Memory B cell (primary cell): ENCODE data around the gene PPP2R5D.
A peak's percentile ranks its signal among the peaks of the same experiment; 100 is the strongest.

Source experiments
- ATAC-seq: fragments of 150-1000 bp; cut with Tn5 transposase; 2 replicates; pipeline ENCODE4 v1.10.0; 2021; ENCODE audit warnings: low read depth, mild to moderate bottlenecking, moderate library complexity
- DNase-seq, 2 donors: peaks; one replicate each; pipeline ENCODE4 v3.0.0; 2022; ENCODE audit warnings: low spot score in 2 of 2
- H3K27ac Mint-ChIP-seq: one replicate; pipeline ENCODE4 v1.8.0; 2022; ENCODE audit warnings: mild to moderate bottlenecking, moderate library complexity, mixed read lengths
- H3K27me3 Mint-ChIP-seq: one replicate; pipeline ENCODE4 v1.8.0; 2022; ENCODE audit warnings: mixed read lengths
- H3K36me3 Mint-ChIP-seq: one replicate; pipeline ENCODE4 v1.8.0; 2022; ENCODE audit warnings: mild to moderate bottlenecking, mixed read lengths
- H3K4me1 Mint-ChIP-seq: one replicate; pipeline ENCODE4 v1.8.0; 2022; ENCODE audit warnings: mixed read lengths
- H3K4me3 Mint-ChIP-seq: one replicate; pipeline ENCODE4 v1.8.0; 2022; ENCODE audit warnings: mild to moderate bottlenecking, moderate library complexity, mixed read lengths
- H3K9me3 Mint-ChIP-seq: one replicate; pipeline ENCODE4 v1.8.0; 2022; ENCODE audit warnings: mixed read lengths

Gene PPP2R5D

DNA sequence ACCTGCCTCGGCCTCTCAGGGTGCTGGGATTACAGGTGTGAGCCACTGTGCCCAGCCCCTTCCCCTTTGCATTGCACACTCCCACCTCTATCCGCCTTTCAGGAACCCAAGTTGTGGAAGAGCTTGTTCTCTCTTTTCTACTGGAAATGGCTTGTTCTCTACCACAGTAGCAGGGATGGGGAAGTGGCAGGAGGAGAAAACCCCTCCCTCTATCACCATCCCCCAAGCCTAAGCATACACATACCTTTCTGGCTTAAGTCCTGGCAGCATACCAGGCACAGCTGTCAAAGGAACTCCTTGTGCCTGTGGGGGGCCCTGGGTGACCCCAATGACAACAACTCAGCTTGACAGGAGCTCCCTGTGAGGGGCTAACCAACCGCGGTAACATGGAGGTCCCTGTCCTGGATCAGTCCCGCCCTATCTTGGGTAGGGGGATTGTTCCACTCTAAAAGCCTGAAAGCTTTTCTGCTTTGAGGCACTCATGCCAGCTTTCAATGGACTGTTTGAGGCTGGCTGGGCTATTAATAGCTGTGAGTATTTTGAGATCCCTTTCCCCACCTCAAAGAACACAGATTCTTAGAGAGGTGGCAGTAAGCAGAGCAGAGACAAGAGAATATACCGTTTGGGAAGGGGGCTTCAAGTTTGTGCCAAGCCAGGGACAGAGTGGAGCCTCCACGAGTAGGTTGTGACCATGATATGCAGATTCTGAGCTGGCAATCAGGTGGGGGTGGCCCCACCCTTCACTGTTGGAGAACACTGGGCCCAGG, 32.0 kb downstream of the PPP2R5D start:
- peak overlapping the region; percentile 37 for H3K4me3 Mint-ChIP-seq
- DNase-seq: no peak
- peaks cover 31% of the 10 kb centered on the region for H3K4me1 Mint-ChIP-seq
- no peaks in the 10 kb centered on the region for H3K27me3 Mint-ChIP-seq
- no peak for ATAC-seq
- H3K9me3 Mint-ChIP-seq: no peaks in the 10 kb centered on the region
- H3K36me3 Mint-ChIP-seq: peaks cover 11% of the 10 kb centered on the region
- peak overlapping the region; percentile 68 for H3K27ac Mint-ChIP-seq

GRCh38 chr6:43016943-43017334, 32.6 kb downstream of the PPP2R5D start:
- Mint-ChIP-seq H3K4me3 (no peak overlapping the region), H3K27me3 (no peaks in the 10 kb centered on the region), H3K27ac (no peak overlapping the region), H3K4me1 (peaks cover 33% of the 10 kb centered on the region), H3K36me3 (peaks cover 13% of the 10 kb centered on the region), H3K9me3 (no peaks in the 10 kb centered on the region)
- ATAC-seq (no peak), DNase-seq (no peak)

DNA sequence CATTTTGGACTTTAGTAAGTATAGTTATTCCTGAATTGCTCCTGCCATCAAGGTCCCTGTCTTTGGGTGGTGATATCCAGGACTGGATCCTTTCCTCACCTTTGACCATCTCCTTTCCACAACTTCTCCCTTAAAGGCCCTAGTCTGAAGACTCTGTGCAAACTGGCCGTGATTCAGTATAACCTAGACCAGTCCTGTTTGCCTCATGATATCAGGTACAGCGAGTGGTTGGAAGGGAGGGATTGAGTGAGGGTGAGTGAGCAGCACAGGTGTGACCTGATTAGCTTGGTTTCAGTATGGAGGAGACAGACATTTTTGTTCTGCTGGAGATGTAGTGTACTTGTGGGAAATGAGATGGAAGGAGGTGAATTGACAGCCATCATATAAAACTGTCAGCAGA, 34.8 kb downstream of the PPP2R5D start:
- Mint-ChIP-seq H3K4me1 (peaks cover 16% of the 10 kb centered on the region), H3K36me3 (peaks cover 14% of the 10 kb centered on the region)

DNA sequence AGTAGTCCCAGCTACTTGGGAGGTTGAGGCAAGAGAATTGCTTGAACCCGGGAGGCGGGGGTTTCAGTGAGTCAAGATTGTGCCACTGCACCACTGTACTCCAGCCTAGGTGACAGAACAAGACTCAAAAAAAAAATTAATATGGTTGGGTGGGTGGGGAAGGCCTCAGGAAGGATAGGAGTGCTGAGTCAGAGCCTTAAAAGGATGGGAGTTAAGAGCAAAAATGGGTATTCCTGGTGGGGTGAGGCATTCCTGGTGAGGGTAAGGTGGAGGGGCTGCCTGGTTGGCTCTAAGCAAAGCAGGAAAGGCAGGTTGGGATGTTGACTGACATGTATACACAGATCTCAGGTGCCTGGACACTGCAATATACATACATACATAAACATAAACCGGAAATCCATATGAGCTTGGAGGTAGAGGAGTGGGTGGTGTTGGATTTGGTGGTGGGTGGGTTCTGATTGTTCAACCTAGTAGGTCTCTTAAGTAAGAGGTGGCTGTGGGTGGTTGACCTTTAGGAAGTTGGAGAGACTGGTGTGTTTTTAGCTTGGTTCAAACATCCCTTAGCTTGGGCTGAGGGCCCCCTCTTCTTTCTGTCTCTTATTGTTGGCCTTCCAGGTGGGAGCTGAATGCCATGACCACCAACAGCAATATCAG, 35.8 kb downstream of the PPP2R5D start:
- Mint-ChIP-seq H3K4me3 (peak overlapping the region; percentile 33), H3K4me1 (peaks cover 14% of the 10 kb centered on the region), H3K36me3 (peaks cover 20% of the 10 kb centered on the region), H3K27ac (no peak overlapping the region), H3K9me3 (no peaks in the 10 kb centered on the region), H3K27me3 (no peaks in the 10 kb centered on the region)
- ATAC-seq: no peak
- DNase-seq: no peak

More for the DNA sequence above, 34.8 kb downstream of the PPP2R5D start:
- DNase-seq (no peak), ATAC-seq (no peak)
- H3K4me3 Mint-ChIP-seq: no peak overlapping the region
- H3K27me3 Mint-ChIP-seq: no peaks in the 10 kb centered on the region
- no peaks in the 10 kb centered on the region for H3K9me3 Mint-ChIP-seq
- no peak overlapping the region for H3K27ac Mint-ChIP-seq

GRCh38 chr6:43020847-43021246, 36.5 kb downstream of the PPP2R5D start:
- H3K36me3 Mint-ChIP-seq: peaks cover 22% of the 10 kb centered on the region
- peaks cover 12% of the 10 kb centered on the region for H3K4me1 Mint-ChIP-seq
- no peak overlapping the region for H3K27ac Mint-ChIP-seq
- H3K27me3 Mint-ChIP-seq: no peaks in the 10 kb centered on the region
- no peak overlapping the region for H3K4me3 Mint-ChIP-seq
- H3K9me3 Mint-ChIP-seq: no peaks in the 10 kb centered on the region
- DNase-seq (no peak), ATAC-seq (no peak)

DNA sequence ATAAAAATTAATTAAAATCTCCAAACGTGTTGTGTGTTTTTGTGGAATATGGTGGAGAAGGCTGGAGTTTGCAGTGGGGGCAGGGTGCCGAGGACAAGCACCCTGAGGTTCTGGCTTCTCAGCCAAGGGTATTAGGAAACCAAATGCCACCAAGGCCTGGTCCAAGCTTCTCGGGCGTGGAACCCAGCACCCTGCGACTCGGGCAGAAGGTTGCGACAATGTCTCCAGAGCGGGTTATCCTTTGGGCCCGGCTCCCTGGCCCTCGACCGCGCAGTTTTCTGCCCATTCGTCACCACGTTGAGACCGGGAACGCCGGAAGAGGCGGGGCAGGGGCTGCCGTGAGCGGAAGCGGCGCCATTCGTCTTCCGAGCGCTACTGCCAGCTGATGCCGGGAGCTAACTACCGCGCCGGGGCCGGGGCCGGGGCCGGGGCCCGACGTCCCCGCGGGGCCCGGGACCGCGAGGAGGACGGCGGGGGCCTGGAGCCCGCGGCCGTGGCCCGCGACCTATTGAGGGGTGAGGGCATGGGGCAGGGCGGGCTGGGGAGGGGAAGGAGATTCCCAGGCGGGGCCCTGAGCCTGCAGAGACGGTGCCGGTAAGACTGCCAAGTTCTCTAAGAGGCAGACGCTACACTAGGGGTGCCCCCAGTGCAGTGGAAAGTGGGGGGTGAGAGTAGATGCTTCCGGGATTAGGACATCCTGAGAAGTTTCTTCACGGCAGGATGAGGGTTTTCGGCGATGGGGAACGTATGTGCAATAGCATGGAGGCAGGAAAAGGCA, 37.1 kb downstream of the PPP2R5D start, which contains the start of gene RRP36:
Gene RRP36, plus strand, starts transcription at position 354 of the 778 bp plus-strand sequence. Its CDS starts 32 bp downstream, at position 386.
- Mint-ChIP-seq H3K9me3 (no peaks in the 10 kb centered on the region), H3K36me3 (peaks cover 22% of the 10 kb centered on the region), H3K4me1 (peaks cover 10% of the 10 kb centered on the region), H3K4me3 (peak within 1 kb of the TSS; percentile 99), H3K27ac (peak within 1 kb of the TSS; percentile 69), H3K27me3 (no peaks in the 10 kb centered on the region)
- ATAC-seq (peak; percentile 90), DNase-seq (peak; percentile 33 to 54)

GRCh38 chr6:43024436-43024835, 40.1 kb downstream of the PPP2R5D start:
- DNase-seq (no peak), ATAC-seq (no peak)
- Mint-ChIP-seq H3K4me3 (no peak overlapping the region), H3K4me1 (peaks cover 13% of the 10 kb centered on the region), H3K36me3 (peaks cover 24% of the 10 kb centered on the region), H3K9me3 (no peaks in the 10 kb centered on the region), H3K27me3 (no peaks in the 10 kb centered on the region), H3K27ac (no peak overlapping the region)

DNA sequence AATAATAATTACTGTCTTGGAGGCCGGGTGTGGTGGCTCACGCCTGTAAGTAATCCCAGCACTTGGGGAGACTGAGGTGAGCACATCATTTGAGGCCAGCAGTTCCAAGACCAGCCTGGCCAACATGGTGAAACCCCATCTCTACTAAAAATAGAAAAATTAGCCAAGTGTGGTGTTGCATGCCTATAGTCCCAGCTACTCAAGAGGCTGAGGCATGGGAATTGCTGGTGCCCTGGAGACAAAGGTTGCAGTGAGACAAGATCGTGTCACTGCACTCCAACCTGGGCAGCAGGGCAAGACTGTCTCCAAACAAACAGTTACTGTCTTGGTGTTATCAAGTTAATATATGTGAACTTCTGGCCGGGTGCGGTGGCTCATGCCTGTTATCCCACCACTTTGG, 42.0 kb downstream of the PPP2R5D start:
- peaks cover 24% of the 10 kb centered on the region for H3K36me3 Mint-ChIP-seq
- no peaks in the 10 kb centered on the region for H3K27me3 Mint-ChIP-seq
- H3K4me3 Mint-ChIP-seq: no peak overlapping the region
- DNase-seq (no peak), ATAC-seq (no peak)
- no peaks in the 10 kb centered on the region for H3K9me3 Mint-ChIP-seq
- H3K27ac Mint-ChIP-seq: no peak overlapping the region
- H3K4me1 Mint-ChIP-seq: peaks cover 13% of the 10 kb centered on the region

DNA sequence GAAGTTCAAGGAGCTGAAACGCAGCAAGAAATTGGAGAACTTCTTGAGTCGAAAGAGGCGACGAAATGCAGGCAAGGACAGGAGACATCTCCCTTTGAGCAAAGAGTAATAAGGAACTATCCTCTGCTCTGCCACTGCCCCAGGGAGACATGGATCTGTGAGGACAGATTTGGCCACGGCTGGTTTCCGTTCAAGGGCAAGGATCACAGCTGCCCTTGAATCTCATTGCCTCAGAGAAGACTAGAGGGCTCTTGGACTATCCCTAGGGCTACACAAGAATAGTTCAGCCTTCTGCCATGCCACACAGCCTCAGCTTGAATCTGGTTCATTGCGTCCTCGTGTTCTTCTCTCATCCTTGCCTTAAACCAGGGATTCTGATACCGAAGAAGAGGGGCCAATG, 44.8 kb downstream of the PPP2R5D start:
- Mint-ChIP-seq H3K9me3 (no peaks in the 10 kb centered on the region), H3K4me1 (peaks cover 9% of the 10 kb centered on the region), H3K27me3 (no peaks in the 10 kb centered on the region), H3K27ac (no peak overlapping the region), H3K4me3 (no peak overlapping the region), H3K36me3 (peaks cover 30% of the 10 kb centered on the region)
- ATAC-seq: no peak
- DNase-seq: no peak

DNA sequence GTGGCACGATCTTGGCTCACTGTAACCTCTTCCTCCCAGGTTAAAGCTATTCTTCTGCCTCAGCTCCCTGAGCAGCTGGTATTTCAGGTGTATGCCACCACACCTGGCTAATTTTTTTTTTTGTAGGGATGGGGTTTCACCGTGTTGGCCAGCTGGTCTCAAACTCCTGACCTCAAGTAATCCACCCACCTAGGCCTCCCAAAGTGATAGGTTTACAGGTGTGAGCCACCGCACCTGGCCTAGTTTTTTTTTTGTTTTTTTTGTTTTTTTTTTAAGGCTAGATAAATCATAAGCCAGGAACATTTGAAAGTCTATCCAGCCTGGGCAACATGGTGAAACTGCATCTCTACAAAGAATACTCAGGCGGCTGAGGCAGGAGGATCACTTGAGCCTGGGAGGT, 48.0 kb downstream of the PPP2R5D start:
- Mint-ChIP-seq H3K4me3 (no peak overlapping the region), H3K27me3 (no peaks in the 10 kb centered on the region), H3K27ac (no peak overlapping the region), H3K9me3 (no peaks in the 10 kb centered on the region), H3K4me1 (peaks cover 5% of the 10 kb centered on the region), H3K36me3 (peaks cover 21% of the 10 kb centered on the region)
- no peak for ATAC-seq
- no peak for DNase-seq

- no peak overlapping the region for H3K4me3 Mint-ChIP-seq
- ATAC-seq: no peak
Measured at GRCh38 chr6:43033496-43034189, 49.3 kb downstream of the PPP2R5D start.

DNA sequence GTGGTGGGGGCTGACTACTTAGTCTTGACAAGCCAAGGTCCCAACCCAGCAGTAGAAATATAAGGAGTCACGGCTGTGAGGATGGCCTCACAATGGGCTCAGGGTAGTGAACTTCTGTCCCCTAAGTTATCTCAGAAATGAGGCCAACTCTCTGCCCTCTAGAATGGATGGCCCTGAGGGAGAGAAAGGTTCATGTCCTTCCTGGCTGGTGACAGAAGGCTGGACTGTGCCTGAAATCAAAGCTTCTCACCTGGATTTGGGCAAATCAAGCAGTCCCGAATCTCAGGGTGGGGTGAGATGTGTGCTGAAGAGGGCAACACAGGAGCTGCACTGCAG, 49.8 kb downstream of the PPP2R5D start:
- no peaks in the 10 kb centered on the region for H3K9me3 Mint-ChIP-seq
- DNase-seq (no peak), ATAC-seq (no peak)
- H3K27ac Mint-ChIP-seq: peak overlapping the region; percentile 56
- peaks cover 2% of the 10 kb centered on the region for H3K4me1 Mint-ChIP-seq
- H3K36me3 Mint-ChIP-seq: peaks cover 20% of the 10 kb centered on the region
- no peaks in the 10 kb centered on the region for H3K27me3 Mint-ChIP-seq
- H3K4me3 Mint-ChIP-seq: no peak overlapping the region

More at GRCh38 chr6:43033496-43034189, 49.3 kb downstream of the PPP2R5D start:
- peaks cover 21% of the 10 kb centered on the region for H3K36me3 Mint-ChIP-seq
- H3K27ac Mint-ChIP-seq: peak overlapping the region; percentile 56
- H3K9me3 Mint-ChIP-seq: no peaks in the 10 kb centered on the region
- no peaks in the 10 kb centered on the region for H3K27me3 Mint-ChIP-seq
- peaks cover 2% of the 10 kb centered on the region for H3K4me1 Mint-ChIP-seq
- no peak for DNase-seq

GRCh38 chr6:43035495-43036194, 51.3 kb downstream of the PPP2R5D start:
- Mint-ChIP-seq H3K27me3 (no peaks in the 10 kb centered on the region), H3K36me3 (peaks cover 23% of the 10 kb centered on the region), H3K4me1 (peaks cover 2% of the 10 kb centered on the region), H3K27ac (no peak overlapping the region), H3K4me3 (no peak overlapping the region), H3K9me3 (no peaks in the 10 kb centered on the region)
- ATAC-seq (no peak), DNase-seq (no peak)
